Hepatocyte (in vitro differentiated cells): Measurements from ENCODE around the gene NOS1AP.

Experiments
- CTCF ChIP-seq: fragments of 200-600 bp; sonication (generic); IDR thresholded peaks from 2 replicates; pipeline ENCODE4 v1.5.1; 2016; ENCODE audit warnings: antibody characterized with exemption, mild to moderate bottlenecking; ENCODE audit not compliant: poor library complexity
- EZH2 ChIP-seq: fragments of 200-600 bp; sonication (generic); IDR thresholded peaks from 2 replicates; pipeline ENCODE4 v1.6.1; 2016; ENCODE audit warnings: antibody characterized with exemption, mild to moderate bottlenecking, borderline replicate concordance
- EZH2phosphoT487 ChIP-seq: fragments of 200-600 bp; sonication (generic); IDR thresholded peaks from one replicate; pipeline ENCODE4 v1.6.1; 2018; ENCODE audit warnings: antibody characterized with exemption, mild to moderate bottlenecking, low read depth, moderate library complexity; ENCODE audit not compliant: unreplicated experiment, severe bottlenecking

DNA sequence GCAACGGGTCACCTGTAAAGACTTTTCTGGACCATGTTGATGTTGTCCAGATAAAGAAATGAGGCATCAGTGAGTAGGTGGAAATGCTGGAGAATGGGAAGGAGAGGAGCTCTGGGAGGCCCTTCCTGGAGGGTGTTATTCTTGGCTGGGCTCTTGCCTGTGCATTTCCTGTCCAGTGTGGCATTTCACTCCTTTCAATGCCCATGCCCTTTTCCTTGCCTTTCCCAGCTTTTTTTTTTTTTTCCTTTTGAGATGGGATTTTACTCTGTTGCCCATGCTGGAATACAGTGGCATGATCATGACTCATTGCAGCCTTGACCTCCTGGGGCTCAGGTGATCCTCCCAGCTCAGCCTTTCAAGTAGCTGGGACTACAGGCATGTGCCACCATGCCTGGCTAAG is 11.8 kb downstream of the NOS1AP start:
- no peak for TF ChIP-seq CTCF
- no peak for TF ChIP-seq EZH2phosphoT487
- no peak for TF ChIP-seq EZH2
